Airway epithelial cell (primary cell): ENCODE measurements around the gene TAS2R30. TPM values are rescaled to one million over a fixed set of nuclear protein-coding genes. Genes with fewer than 3 reads are reported as not detected.

Experiments used
- total RNA-seq: library from RNA; depleted of rRNA; stranded (reverse); fragments of >200 nt; gene quantifications from 2 replicates; pipeline ENCODE4 v1.2.3, GENCODE V29; 2015

TAS2R30 gene, protein sequence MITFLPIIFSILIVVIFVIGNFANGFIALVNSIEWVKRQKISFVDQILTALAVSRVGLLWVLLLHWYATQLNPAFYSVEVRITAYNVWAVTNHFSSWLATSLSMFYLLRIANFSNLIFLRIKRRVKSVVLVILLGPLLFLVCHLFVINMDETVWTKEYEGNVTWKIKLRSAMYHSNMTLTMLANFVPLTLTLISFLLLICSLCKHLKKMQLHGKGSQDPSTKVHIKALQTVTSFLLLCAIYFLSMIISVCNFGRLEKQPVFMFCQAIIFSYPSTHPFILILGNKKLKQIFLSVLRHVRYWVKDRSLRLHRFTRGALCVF
- 0.56 TPM in 1 of 2 replicates, not detected in the other for total RNA-seq

DNA sequence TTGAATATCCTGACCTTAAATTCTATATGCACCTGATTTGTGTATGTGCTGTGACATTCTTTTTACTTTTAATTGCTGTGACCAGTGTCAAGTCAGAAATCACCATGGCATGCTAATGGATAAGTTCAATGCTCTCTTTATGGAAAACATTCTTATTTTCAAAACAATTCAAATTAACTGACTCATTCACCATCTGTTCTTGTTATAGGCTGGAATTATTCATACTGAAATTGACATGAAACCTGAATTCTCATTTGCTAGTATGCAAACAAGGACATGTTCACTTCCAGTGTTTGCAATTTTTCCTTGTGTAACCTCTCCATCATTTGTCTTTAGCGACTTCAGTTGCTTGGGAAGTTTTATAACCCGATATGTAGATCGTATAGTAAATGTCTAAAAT lies at the start of gene TAS2R30:
Gene TAS2R30, minus strand, starts transcription at position 340 of the 400 bp plus-strand sequence. CDS start 400 bp downstream, outside the sequence.

DNA sequence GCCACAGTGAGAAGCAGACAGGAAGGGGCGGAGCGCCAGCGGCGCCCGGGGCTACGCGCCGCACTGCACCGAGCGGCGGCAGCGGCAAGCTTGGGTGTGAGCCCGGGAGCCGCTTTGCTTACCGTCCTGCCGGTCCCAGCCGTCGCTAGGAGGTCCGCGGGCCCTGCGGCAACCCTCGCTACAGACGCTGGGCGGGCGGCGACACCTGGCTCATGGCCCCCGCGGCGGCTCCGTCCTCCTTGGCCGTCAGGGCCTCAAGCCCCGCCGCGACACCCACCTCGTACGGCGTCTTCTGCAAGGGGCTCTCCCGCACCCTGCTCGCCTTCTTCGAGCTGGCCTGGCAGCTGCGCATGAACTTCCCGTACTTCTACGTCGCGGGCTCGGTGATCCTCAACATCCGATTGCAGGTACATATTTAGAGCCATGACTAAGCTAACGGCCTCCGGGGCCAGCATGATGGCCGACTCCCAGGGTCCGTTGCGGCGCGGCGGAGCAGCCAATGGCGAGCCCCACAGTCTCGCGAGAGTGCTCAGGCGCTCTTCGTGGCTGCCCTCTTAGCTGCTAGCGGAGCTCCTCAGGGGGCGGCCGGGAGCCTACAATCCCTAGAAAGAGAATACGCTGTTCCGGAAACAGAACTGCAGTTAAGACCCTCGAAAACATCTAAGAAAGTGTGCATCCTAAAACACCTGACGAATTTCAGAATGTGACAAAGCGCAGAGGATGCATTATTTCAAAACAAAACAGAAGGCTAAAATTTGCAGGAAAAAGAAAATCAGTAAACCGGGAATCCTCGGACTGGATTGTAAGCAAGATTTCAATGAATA lies 36.9 kb upstream of the TAS2R30 start, which contains the start of gene SMIM10L1:
Gene SMIM10L1, plus strand, starts transcription at position 50 of the 824 bp plus-strand sequence. Its CDS starts 163 bp downstream, at position 213.

DNA sequence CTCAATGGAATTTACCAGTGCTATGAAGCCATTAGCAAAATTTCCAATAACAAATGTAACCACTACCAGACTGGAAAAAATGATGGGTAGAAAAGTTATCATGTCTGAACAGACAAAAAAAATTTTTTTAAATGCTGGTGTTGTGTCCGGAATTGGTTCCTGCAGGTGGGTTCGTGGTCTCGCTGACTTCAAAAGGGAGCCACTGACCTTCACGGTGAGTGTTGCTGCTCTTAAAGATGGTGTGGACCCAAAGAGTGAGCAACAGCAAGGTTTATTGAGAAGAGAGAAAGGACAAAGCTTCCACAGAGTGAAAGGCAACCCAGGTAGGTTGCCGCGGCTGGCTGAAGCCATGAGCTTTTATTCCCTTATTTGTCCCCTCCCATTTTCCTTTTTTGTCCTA lies 42.3 kb downstream of the TAS2R30 start, which contains the start of gene TAS2R43:
Gene TAS2R43, minus strand, starts transcription at position 186 of the 400 bp plus-strand sequence. Its CDS starts 84 bp downstream, at position 102.

Other genes starting within 250 kb of the TAS2R30 start
- gene TAS2R13, start 225.1 kb downstream of the TAS2R30 start, total RNA-seq, result 0.14 TPM in 1 of 2 replicates, not detected in the other
- gene PRH2, start 205.4 kb downstream of the TAS2R30 start, total RNA-seq, result not detected in 2 replicates
- 0.28 TPM in 1 of 2 replicates, not detected in the other for gene TAS2R14, start 195.4 kb downstream of the TAS2R30 start, total RNA-seq
- 0.23 and 0.56 TPM in 2 replicates for gene TAS2R50, start 147.7 kb downstream of the TAS2R30 start, total RNA-seq
- gene TAS2R20, start 136.3 kb downstream of the TAS2R30 start, total RNA-seq, result 0.21 TPM in 1 of 2 replicates, not detected in the other
- gene TAS2R19, start 112.0 kb downstream of the TAS2R30 start, total RNA-seq, result 0.65 TPM in 1 of 2 replicates, not detected in the other
- 0.99 TPM in 1 of 2 replicates, not detected in the other for gene TAS2R31, start 103.2 kb downstream of the TAS2R30 start, total RNA-seq
- not detected in 2 replicates for gene TAS2R46, start 72.3 kb downstream of the TAS2R30 start, total RNA-seq
- 0.28 TPM in 1 of 2 replicates, not detected in the other for gene TAS2R43, start 42.3 kb downstream of the TAS2R30 start, total RNA-seq
- gene SMIM10L1, start 36.5 kb upstream of the TAS2R30 start, total RNA-seq, result 4.2 and 5.3 TPM in 2 replicates
- not detected in 2 replicates for gene TAS2R42, start 52.3 kb upstream of the TAS2R30 start, total RNA-seq
- not detected in 2 replicates for gene PRB3, start 135.1 kb upstream of the TAS2R30 start, total RNA-seq
- gene PRB4, start 175.8 kb upstream of the TAS2R30 start, total RNA-seq, result not detected in 2 replicates